Tongue (tissue), 2 donors: ENCODE data around the gene WDFY1. TPM values are rescaled to one million over a fixed set of nuclear protein-coding genes. Genes with fewer than 3 reads are reported as not detected.
A peak's percentile ranks its signal among the peaks of the same experiment; 100 is the strongest.
"Not testable (repeated sequence)": the region's sequence is repeated elsewhere in the genome, so short reads cannot be mapped to it uniquely, and the experiment has no call there.

Experiments used
- DNase-seq: peaks from one replicate; pipeline ENCODE4 v3.0.0-alpha.2; 2015
- total RNA-seq: library from RNA; depleted of rRNA; stranded (reverse); fragments of >200 nt; gene quantifications from one replicate; pipeline ENCODE4 v1.2.3, GENCODE V29; 2014

The WDFY1 gene
- total RNA-seq, 1 donor from 2014 or later = 58.8 TPM

DNA sequence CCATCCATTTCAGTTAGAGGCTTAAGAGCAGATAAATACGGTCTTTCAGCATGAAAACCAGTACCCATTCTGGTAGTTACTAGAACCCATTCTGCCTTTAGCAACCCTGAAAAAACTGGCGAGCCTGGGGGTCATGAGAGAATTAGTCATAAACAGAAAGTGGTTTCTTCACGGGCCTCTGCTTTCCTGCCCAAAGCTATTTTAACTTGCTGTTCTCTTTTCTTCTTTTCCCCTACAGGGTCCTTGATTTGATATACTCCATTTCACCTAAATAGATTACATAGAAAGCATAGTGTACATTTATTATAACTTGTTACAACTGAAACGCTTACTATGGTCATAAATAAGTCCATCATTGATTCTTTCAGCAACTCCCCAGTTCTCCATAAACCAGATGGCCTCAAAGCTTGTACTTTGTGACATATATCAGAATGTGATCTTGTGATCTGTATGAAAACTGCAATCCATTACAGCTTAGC lies 48.3 kb downstream of the WDFY1 start:
- no peak for DNase-seq

DNA sequence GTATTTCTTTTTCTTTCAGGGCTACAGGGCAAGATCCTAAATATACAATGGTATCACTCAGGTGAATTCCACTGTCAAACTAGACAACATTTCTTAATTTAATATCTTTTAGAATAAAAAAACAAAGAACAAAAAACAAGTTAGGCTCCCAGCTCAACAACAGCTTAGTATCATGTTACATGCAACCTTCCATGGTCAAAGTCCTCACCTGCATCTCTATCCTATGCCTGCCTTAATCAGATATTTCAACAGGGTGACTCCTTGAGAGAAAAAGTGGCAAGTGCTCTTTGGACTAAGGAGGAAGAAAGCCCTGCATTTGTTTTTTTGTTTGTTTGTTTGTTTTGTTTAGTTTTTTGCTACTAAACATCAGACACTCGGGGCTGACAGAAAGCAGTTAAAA lies 50.2 kb downstream of the WDFY1 start:
- no peak for DNase-seq

GRCh38 chr2:223894009-223894408 lies 51.1 kb downstream of the WDFY1 start:
- no peak for DNase-seq

- no peak for DNase-seq
Measured at GRCh38 chr2:223890721-223891120, 54.4 kb downstream of the WDFY1 start.

DNA sequence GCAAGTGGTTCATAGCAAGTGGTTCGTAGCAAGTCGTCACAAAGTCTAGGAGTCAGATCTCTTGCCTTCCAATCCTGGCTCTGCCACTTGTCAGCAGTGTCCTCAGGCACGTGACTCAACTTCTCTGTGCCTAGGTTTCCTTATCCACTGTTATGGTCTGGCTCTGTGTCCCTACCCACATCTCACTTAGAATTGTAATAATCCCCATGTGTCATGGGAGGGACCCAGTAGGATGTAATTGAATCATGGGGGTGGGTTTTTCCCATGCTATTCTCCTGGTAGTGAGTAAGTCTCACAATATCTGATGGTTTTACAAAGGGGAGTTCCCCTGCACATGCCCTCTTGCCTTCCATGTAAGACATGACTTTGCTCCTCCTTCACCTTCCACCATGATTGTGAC lies 55.9 kb downstream of the WDFY1 start:
- DNase-seq = no peak

- no peak for DNase-seq
Measured at GRCh38 chr2:223888251-223888650, 56.9 kb downstream of the WDFY1 start.

GRCh38 chr2:223887127-223887526 lies 58.0 kb downstream of the WDFY1 start:
- DNase-seq = peak; percentile 45

- DNase-seq = no peak
Measured at GRCh38 chr2:223886726-223887125, 58.4 kb downstream of the WDFY1 start.

DNA sequence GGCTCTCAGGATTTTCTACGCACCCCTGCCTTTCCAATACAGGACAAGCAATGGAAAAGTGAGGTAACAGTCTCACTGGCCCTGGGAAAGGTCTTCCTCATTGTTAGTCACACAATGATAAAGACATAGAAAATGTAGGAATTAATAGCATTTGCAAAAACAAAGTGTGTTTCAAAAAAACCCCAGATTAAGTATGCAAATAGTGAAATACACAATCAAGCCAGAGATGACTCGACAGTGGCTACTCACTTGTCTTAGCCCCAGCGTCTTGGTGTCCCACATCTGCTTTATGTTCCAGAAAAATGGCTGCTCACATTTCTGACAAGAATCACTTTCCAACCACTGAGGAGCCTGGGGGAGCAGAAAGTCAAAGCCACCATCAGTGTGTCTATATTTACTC lies 60.7 kb downstream of the WDFY1 start:
- DNase-seq = no peak

DNA sequence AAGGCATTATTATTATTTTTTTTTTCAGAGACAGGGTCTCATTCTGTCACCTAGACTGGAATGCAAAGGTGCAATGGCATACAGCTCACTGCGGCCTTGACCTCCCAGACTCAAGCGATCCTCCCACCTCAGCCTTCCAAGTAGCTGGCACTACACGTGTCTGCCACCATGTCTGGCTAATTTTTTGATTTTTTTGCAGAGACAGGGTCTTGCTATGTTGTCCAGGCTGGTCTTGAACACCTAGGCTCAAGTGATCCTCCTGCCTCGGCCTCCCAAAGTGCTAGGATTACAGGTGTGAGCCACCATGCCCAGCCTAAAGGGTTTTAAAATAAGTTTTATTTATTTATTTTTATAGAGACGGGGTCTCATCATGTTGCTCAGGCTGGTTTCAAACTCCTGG lies 62.4 kb downstream of the WDFY1 start:
- DNase-seq = no peak

DNA sequence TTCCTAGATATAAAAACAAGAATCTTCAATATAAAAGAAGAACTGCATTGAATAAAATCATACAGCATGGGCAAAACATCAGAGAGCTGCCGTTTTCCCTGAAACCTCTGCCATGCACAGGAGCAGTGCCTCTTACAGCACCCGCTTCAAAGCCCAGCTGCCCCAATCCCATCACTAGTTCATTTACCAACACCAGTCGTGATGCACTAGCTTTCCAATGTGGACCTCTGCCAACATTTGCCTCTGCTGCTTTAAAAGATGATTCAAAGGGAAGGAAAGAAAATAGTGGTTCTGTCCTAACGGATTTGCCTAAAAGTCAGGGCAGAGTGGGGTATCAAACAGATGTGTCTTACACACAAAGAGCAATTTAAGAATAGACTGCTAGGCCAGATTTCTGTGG lies 64.3 kb downstream of the WDFY1 start:
- no peak for DNase-seq

DNA sequence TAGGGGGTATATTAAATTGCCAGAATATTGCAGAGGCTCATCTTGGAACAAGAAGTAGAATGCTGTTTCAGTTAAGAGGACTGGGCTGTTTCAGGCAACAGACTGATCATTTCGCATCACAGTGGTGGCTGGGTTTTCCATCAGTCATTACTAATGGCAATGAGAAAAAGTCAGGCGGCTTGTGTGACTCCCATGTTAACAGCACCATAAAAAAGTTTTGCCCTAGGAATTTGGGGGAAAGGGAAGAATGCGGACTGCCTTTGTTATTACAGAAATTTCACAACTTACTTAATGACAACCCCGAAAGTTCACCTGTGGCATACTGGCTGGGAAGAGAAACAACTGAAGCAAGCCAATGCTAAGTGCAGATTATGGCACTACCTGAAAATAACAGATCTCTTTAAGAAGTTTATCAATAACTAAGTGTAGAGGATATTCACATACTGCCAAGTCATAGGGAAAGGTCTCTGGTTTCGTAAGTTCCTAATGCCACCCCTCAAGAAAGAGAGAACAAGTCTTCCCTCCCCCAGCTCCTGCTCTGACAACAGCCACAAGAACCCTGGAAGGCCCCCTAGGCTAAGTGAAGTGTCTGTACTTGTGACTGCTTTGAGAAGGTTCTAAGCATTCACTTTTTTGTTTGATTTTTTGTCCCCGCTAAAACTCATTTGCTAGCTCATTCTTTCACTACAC lies 67.3 kb downstream of the WDFY1 start:
- DNase-seq = no peak

- no peak for DNase-seq
Measured at GRCh38 chr2:223873672-223874071, 71.5 kb downstream of the WDFY1 start.

- DNase-seq = not testable (repeated sequence)
Measured at GRCh38 chr2:223872772-223873171, 72.4 kb downstream of the WDFY1 start.

DNA sequence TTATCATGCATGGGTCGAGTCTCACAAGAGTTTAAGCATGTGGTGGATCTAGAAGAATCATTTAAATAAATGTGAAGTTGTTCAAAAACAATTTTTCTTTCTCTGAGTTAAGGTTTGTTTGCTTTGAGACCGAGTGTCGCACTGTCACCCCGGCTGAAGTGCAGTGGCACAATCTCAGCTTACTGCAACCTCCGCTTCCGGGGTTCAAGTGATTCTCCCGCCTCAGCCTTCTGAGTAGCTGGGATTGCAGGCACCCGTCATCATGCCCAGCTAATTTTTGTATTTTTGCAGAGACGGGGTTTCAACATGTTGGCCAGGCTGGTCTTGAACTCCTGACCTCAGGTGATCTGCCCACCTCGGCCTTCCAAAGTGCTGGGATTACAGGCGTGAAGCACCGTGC lies 73.5 kb downstream of the WDFY1 start:
- not testable (repeated sequence) for DNase-seq

GRCh38 chr2:223870840-223871611 lies 74.1 kb downstream of the WDFY1 start:
- DNase-seq = no peak

- DNase-seq = peak; percentile 72
Measured at GRCh38 chr2:223868005-223868404, 77.1 kb downstream of the WDFY1 start.

GRCh38 chr2:223865907-223866508 lies 79.1 kb downstream of the WDFY1 start:
- no peak for DNase-seq

- DNase-seq = no peak
Measured at GRCh38 chr2:223865124-223865523, 80.0 kb downstream of the WDFY1 start.

DNA sequence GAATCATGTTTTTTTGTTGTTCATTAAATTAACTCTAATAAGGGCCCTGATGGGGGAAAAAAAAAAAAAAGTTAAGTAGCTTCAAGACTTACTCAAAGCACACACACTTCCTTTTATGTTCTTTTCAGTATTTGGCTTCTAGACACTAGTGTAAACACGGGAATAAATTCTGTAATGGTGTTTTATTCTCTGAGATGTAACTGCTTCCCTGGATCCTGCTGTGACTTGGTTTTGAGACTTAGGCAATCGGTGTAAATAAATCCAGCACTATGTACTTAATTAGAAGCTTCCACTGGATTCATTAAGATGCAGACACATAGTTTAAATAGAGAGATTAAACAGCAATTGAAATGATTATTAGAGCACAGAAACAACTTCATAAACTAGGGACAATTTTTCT lies 81.6 kb downstream of the WDFY1 start:
- DNase-seq = no peak

GRCh38 chr2:223860809-223861738 lies 84.1 kb downstream of the WDFY1 start:
- DNase-seq = no peak

- DNase-seq = no peak
Measured at GRCh38 chr2:223859070-223859469, 86.1 kb downstream of the WDFY1 start.
